HEK293T (cell line): Measurements from ENCODE around the gene PTPRG.

Experiments
- ARNT ChIP-seq: fragments of 450-650 bp; IDR thresholded peaks from 2 replicates; pipeline ENCODE4 v1.6.1; 2017; ENCODE audit warnings: mild to moderate bottlenecking
- SUZ12 ChIP-seq: fragments of 450-650 bp; IDR thresholded peaks from 2 replicates; pipeline ENCODE4 v1.6.1; 2016; ENCODE audit warnings: mild to moderate bottlenecking

DNA sequence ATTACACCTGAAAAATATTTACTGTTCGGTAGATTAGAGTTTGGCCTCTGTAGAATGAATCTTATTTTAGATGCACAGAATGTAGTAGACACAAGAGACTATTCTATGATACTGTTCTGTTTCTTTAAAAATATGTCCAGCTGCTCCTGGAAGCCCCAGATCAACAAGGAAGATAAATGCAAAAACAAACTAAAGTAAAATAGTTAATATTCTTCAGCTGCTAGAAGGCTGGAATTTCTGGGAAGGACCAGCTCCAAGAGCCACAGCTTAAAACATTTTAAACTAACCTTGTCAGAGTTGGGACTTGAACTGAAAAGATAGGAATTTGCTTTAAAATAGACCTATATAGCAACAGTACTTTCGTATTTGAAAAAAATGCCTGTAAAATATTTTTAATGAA, 277.9 kb downstream of the PTPRG start:
- no peak for TF ChIP-seq ARNT
- TF ChIP-seq SUZ12, result no peak
